Neuron (in vitro differentiated cells): Measurements from ENCODE around the gene BARX1.

ENCODE experiments used
- H2AFZ ChIP-seq: one replicate; pipeline ENCODE4 v1.6.1; 2013; ENCODE audit warnings: low read depth, mild to moderate bottlenecking, inconsistent platforms, low read length, moderate library complexity
- H3K27me3 ChIP-seq: one replicate; pipeline ENCODE4 v1.6.1; 2013; ENCODE audit warnings: low read length; ENCODE audit not compliant: insufficient read depth
- H3K36me3 ChIP-seq: one replicate; pipeline ENCODE4 v1.6.1; 2013; ENCODE audit warnings: low read length; ENCODE audit not compliant: insufficient read depth
- H3K4me1 ChIP-seq: one replicate; pipeline ENCODE4 v1.6.1; 2013; ENCODE audit warnings: low read length; ENCODE audit not compliant: insufficient read depth
- H3K4me3 ChIP-seq: 2 replicates; pipeline ENCODE4 v1.5.1; 2013; ENCODE audit warnings: mild to moderate bottlenecking, low read length, moderate library complexity
- H3K9me3 ChIP-seq: one replicate; pipeline ENCODE4 v1.6.1; 2013; ENCODE audit warnings: low read length

The BARX1 gene

DNA sequence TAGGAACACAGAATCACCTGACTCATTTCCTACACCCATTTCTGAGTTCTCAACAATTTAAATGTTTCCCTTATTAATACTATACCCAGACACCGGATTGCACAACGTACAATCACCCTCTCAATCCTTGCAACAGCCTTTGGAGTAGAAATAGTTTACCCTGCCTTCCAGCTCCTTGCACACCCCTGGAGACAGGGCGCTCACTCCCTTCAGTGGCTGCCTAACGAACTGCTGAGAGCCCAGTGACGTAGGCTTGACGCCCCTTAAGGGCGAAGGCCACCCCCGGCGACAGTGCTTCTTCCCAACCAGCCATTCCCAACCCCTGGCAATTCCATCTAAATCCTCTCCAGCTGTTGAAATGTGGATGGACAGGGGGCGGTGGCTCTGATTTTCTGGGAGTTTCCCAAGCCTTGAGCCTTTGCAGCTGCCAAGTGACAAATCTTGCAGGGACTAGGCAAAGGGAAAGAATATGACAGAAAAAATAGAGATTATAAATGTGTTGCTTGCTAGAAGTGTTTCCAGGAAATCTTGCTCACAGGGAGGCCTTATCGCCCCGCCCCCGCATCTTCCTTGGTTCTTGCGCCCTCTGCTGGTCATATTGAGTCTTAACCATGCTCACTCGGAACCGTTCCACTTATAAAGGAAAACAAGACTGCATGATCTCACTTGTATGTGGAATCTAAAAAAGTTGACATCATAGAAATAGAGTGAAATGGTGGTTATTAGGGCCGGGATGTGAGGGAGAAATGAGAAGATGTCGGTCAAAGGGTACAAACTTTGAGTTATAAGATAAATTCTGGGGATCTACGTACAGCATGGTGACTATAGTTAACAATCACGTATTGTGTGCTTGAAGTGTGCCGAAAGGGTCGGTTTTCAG lies 7.6 kb upstream of the BARX1 start:
- Histone ChIP-seq H3K36me3 (no peaks in the 10 kb centered on the region), H3K4me3 (no peak overlapping the region), H3K4me1 (peaks cover 3% of the 10 kb centered on the region), H3K27me3 (peaks cover 54% of the 10 kb centered on the region), H3K9me3 (no peaks in the 10 kb centered on the region), H2AFZ (no peak overlapping the region)

DNA sequence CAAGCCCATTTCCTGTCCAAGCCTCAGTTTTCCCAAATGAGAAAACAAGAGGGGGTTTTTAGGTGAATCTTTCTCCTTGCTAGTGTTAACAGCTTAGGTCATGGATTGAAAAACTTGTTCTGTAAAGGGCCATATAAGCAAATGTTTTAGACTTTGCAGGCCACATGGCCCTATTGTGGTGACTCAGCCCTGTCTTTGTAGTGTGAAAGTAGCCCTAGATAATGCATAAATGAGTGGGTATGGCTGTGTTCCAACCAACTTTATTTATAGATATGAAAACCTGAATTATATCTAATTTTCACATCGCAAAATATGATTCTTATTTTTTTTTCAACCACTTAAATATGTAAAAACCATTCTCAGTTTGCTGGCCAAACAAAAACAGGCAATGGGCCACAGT lies 6.9 kb upstream of the BARX1 start:
- Histone ChIP-seq H3K27me3 (peaks cover 59% of the 10 kb centered on the region), H3K4me3 (no peak overlapping the region), H3K4me1 (peaks cover 3% of the 10 kb centered on the region), H3K36me3 (no peaks in the 10 kb centered on the region), H2AFZ (no peak overlapping the region), H3K9me3 (no peaks in the 10 kb centered on the region)

DNA sequence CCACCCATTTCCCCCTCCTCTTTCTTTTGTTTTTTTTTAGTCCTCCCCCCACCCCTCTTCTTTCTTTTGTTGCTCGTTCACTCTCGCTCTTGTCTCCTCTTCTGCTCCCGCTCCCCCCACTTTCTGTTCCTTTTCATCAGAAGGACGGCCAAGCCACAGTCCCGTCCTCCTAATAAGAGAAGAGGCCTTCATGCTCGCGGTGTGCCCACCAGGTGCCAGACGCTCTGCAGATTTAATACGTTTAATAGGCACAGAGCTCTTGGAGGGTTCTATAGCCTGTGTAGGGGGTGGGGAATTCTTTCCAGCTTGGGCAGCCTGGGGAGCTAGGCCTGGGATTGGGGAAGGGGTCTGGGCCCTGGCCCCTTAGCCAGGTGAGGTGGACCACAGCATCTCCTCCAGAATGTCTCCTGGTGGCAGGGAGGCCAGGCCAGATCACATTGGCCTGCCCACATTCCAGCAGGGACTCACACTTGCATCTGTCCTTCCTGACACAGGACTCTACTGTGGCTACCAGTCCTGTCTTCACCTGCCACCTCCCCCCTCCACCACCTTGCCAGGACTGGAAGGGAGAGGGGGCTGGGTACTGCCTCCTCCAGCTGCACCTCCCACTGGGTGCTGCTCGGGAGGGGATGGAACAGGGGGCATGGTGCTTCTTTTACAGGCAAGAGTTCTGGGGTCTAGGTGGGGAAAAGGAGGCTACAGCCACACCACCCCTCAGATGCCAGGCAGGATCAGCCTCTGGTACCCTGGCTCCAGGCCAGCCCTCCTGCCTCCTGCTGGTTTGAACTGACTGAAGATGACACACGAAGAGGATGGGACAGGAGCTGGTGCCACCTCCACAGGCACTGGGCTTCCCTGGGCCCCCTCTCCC lies 6.1 kb upstream of the BARX1 start:
- Histone ChIP-seq H3K9me3 (no peaks in the 10 kb centered on the region), H3K27me3 (peaks cover 66% of the 10 kb centered on the region), H3K36me3 (no peaks in the 10 kb centered on the region), H3K4me1 (peaks cover 3% of the 10 kb centered on the region), H3K4me3 (no peak overlapping the region), H2AFZ (no peak overlapping the region)

DNA sequence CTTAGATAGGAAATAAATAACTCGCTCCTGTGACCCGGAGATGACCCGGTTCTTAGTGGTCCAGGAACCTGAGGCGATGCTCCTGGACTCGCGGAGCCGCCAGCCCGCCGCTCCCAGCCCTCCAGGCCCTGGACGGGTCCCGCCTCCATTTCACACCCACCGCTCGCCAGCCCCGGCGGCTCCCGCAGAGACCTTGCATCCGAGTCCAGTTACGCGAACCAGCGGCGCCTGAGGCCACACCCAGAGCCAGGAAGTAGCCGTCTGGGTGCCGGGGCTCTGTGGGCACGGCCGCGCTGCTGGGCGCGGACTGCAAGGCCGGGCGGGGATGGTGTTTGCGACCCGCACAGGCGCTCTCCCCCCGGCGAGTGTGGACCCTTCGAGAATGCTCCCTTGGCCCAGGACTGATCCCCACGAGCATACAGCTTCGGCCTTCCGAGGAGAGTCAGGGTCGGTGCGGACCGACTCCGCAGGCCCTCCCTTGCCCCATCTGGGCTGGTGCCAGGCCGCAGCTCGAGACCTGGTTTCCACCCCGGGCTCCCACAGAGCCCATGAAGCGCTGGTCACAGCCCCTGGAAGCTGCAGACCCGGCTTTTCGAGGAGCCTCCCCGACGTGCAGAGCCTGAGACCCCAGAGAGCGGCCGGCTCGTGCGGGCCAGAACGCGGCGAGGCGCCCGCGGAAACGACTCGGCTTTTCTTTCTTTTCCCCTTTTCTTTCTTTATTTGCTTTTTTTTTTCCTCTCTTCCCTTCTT lies 5.2 kb upstream of the BARX1 start:
- peaks cover 74% of the 10 kb centered on the region for H3K27me3 ChIP-seq
- no peaks in the 10 kb centered on the region for H3K9me3 ChIP-seq
- H3K4me1 ChIP-seq: peaks cover 6% of the 10 kb centered on the region
- no peak overlapping the region for H3K4me3 ChIP-seq
- H2AFZ ChIP-seq: peak overlapping the region; percentile 12
- H3K36me3 ChIP-seq: no peaks in the 10 kb centered on the region

DNA sequence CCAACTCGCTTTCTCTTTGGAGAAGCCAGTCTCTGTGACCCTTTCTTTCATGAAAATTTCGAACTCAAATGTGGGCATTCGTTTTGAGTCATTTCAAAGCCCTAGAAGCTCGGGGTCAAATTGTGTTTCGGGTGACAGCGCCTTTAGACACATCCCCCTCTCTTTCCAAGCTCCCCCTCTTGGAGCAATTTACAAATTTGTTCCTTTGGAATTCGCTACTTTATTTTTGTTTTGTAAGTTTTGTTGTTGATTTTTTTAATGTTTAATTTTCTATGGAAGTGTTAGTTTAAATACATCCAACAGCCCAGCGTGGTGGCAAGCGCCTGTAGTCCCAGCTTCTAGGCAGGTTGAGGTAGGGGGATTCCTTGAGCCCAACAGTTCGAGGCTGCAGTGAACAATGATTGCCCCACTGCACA lies 4.6 kb upstream of the BARX1 start:
- Histone ChIP-seq H3K27me3 (peaks cover 76% of the 10 kb centered on the region), H3K9me3 (no peaks in the 10 kb centered on the region), H3K4me1 (peaks cover 6% of the 10 kb centered on the region), H3K36me3 (no peaks in the 10 kb centered on the region), H2AFZ (no peak overlapping the region), H3K4me3 (no peak overlapping the region)

DNA sequence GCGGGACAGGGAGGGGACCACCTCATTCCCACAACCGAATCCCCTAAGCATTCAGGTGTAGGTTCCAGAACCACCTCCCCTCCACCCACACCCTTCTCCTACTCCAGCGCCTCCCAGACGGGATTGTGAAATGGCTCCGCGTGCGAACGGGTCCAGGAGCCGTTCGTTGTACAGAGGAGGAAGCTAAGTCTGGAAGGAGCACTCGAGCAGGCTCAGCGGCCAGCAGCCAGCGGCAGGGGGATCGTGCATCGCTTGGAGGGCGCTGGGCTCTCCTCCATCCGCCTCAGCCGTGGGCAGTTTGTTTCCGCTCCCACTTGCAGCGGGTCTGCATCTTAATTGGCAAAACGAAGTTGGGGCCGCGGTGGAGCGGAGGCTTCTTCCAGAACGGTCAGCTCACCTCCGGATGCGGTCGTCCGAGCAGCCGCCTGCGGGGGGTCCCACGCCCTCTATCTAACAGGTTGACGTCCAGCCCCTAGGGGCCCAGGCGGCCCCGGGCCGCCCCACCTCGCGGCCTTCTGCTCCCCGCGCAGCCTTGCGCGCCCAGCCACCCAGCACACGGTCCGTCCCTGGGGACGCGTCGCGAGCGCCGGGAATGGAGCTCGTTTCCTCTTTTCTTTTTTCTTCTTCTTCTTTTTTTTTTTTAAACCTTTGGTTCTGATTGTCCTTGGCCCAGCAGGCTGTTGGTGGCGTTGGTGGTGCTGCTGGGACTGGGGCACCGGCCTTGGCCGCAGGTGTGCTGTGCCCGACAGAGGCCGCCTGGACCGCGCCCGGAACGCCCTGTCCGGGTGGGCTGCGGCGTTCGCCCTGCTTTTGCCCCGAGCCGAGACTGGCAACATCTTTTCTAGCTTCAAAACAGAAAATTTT lies 3.9 kb upstream of the BARX1 start:
- H2AFZ ChIP-seq: peak overlapping the region; percentile 65
- no peaks in the 10 kb centered on the region for H3K9me3 ChIP-seq
- peaks cover 83% of the 10 kb centered on the region for H3K27me3 ChIP-seq
- peaks cover 6% of the 10 kb centered on the region for H3K4me1 ChIP-seq
- no peak overlapping the region for H3K4me3 ChIP-seq
- H3K36me3 ChIP-seq: no peaks in the 10 kb centered on the region

DNA sequence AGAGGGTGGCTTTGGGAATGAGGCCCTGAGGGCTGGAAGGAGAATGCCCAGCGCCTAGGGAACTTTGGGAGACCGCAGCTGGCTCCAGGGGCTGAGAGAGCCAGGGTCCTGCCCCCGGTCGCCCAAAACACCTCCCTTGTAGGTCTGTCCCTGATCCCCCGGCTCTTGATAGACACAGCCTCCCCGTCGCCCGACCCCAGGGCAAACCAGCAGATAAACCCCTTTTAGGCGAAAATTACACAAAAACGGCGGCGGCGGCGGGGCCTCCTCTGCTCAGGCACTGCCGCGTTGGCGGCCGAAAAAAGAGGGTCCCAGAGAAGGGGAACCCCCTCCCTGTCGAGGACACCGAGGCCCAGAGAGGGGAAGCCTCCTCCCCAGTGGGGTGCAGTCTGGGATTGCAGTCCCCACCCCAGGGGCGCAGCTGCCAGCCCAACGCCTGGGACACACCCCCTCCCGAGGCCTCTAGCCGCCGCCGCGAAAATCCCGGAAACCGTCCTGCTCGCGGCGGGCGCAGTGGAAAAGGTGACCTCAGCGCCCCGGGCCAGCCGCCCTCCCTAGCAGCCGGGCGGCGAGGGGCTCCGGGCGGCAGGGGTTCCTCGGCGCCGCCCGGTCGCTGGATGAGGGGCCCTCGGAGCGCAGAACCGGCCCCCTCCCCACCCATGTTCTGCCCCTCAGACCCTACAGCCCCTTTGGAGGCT lies 3.1 kb upstream of the BARX1 start:
- H3K4me3 ChIP-seq: no peak overlapping the region

DNA sequence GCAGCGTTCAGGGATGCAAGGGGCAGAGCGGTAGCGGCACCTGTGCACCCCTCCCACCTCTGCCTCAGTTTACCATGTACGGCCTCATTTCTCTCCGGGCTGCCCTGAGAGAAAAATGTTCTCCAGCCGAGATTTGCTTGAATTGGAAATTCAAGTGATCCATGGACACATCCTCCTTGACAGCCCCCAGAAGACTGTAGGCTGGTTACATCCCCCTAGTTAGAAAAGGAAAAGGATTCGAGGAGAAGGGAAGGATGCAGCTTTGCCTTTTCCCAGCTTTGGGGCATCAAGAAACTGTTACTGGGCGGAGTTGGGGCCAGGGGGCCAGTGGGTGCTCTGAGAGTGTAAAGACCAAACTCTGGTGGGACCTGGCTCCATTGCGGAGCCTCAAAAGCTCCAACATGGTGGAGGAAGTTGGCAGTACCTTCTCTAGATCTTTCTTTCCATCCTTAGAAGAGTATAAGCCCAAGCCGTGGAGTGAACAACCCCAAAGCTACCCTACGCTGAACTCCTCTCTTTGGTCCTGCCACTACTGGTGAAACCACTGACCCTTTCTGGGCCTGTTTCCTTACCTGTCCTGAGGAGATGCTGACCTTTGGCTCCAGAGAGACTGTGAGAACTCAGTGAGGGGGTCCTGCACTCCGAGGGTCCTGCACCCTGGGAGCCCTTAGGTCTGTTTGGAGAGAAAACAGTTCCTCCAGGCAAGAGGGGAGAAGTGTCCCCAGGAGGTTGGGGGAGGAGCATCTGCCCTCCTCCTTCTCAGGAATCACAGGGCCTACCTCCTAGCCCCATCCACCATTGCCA lies 1.0 kb upstream of the BARX1 start:
- Histone ChIP-seq H3K27me3 (peaks cover 95% of the 10 kb centered on the region), H3K36me3 (no peaks in the 10 kb centered on the region), H3K4me1 (peaks cover 6% of the 10 kb centered on the region), H3K9me3 (no peaks in the 10 kb centered on the region), H2AFZ (no peak overlapping the region), H3K4me3 (no peak overlapping the region)

More for the DNA sequence above, 3.1 kb upstream of the BARX1 start:
- peaks cover 6% of the 10 kb centered on the region for H3K4me1 ChIP-seq
- peaks cover 91% of the 10 kb centered on the region for H3K27me3 ChIP-seq
- no peaks in the 10 kb centered on the region for H3K9me3 ChIP-seq
- no peaks in the 10 kb centered on the region for H3K36me3 ChIP-seq
- peak overlapping the region; percentile 65 for H2AFZ ChIP-seq

DNA sequence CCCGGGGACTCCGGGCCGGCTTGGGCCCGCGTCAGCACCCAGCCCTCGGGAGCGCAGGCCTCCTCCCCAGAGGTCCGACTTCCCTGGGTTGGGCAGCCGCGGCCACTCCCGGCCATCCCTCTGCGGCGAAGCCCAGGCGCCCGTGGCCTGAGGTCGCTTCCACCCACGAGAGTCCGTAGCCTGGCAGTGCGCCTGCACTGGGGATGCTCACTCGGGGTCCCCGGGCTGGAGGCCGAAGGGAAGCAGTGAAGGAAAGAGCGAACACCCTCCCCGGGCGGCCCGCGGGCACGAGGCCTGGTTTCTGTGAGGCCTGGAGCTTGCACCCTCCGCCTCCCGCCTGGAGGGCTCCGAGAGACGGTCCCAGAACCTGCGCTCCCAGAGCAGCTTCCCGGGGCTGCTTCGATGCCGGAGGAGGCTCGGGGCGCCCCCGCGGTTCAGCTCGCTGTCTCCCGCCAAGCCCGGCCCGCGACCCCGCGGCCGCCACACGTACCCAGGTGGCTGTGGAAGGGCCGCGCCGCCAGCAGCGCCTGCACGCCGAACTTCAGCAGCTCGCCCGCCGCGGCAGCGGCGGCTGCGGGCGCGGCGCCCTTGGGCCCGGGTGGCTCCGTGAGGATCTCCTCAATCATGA lies 607 bp downstream of the BARX1 start:
- no peak overlapping the region for H2AFZ ChIP-seq
- no peaks in the 10 kb centered on the region for H3K36me3 ChIP-seq
- peaks cover 94% of the 10 kb centered on the region for H3K27me3 ChIP-seq
- H3K4me1 ChIP-seq: peaks cover 6% of the 10 kb centered on the region
- peak overlapping the region; percentile 10 for H3K4me3 ChIP-seq
- peaks cover 5% of the 10 kb centered on the region for H3K9me3 ChIP-seq

DNA sequence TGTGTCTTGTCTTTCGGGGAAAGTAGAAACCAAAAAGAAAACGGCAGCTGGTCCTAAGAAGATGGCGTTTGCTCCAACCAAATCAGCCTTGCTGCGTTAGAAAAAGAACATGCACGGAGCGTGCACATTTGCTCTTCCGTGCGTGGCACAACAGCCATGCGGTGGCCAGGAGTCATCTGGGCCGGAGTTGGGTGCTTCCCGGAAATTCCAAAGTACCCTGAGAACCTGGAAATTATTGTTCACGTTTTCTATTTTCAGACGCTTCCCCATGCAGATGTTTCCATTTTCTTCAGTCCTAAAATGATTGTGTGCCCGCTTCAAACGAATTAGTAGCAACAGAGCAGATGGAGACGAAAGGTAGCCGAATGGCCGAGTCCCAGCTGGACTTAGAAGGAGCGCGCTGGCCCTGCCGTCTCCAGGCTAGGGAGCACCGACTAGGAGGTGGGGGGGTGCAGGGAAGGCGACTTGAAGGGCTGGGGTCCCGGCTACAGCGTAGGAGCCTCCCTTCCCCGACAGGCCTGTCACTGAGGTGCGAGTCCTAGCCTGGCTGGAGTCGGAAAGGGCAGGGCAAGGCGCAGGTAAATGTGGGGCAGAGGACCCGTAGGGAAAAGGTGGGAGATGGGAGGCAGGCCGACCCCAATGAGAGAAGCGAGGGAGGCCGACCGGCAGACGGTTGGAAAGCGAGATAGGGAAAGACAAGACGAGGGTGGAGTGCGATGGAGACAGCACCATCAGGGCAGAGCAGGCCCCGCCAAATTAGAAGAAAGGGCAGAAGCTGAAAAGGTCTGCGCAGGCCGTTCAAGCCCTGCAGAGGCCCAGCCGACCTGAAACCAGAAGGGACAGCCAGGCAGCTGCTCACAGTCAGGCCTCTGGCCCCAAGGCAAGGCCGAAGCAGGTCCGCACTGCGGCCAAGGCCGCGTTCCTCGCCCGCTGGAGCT lies 1.4 kb downstream of the BARX1 start:
- Histone ChIP-seq H3K4me3 (peak overlapping the region; percentile 10), H3K27me3 (peaks cover 94% of the 10 kb centered on the region), H2AFZ (no peak overlapping the region), H3K4me1 (peaks cover 6% of the 10 kb centered on the region), H3K9me3 (peaks cover 5% of the 10 kb centered on the region), H3K36me3 (no peaks in the 10 kb centered on the region)
